GM12891 (cell line): Measurements from ENCODE around the gene CDYL.

Experiments used
- PAX5 ChIP-seq: IDR thresholded peaks from 2 replicates; pipeline ENCODE4 v1.6.1; 2011; ENCODE audit warnings: low read length, moderate library complexity, mild to moderate bottlenecking; ENCODE audit not compliant: insufficient read depth, severe bottlenecking
- POLR2A ChIP-seq: IDR thresholded peaks from 2 replicates; pipeline ENCODE4 v1.6.1; 2011; ENCODE audit warnings: low read depth, low read length, control low read depth
- POLR2AphosphoS5 ChIP-seq: IDR thresholded peaks from 2 replicates; pipeline ENCODE4 v1.6.1; 2011; ENCODE audit warnings: low read depth, low read length, control low read depth
- POU2F2 ChIP-seq: IDR thresholded peaks from 2 replicates; pipeline ENCODE4 v1.6.1; 2011; ENCODE audit warnings: low read depth, mild to moderate bottlenecking, control low read depth, low read length, moderate library complexity
- SPI1 ChIP-seq: IDR thresholded peaks from 2 replicates; pipeline ENCODE4 v1.6.1; 2011; ENCODE audit warnings: low read depth, low read length, control low read depth
- TAF1 ChIP-seq: IDR thresholded peaks from 2 replicates; pipeline ENCODE4 v1.6.1; 2011; ENCODE audit warnings: low read depth, low read length, control low read depth

GRCh38 chr6:4762294-4762693 lies 13.9 kb upstream of the CDYL start:
- TF ChIP-seq POLR2A (no peak), POLR2AphosphoS5 (no peak), TAF1 (no peak), PAX5 (no peak), SPI1 (no peak), POU2F2 (no peak)
